Middle frontal gyrus (tissue), 1 donor: ENCODE measurements around the gene TPST2.
A peak's percentile ranks its signal among the peaks of the same experiment; 100 is the strongest.
"Not testable (repeated sequence)": the region's sequence is repeated elsewhere in the genome, so short reads cannot be mapped to it uniquely, and the experiment has no call there.

Source experiments
- DNase-seq: peaks from one replicate; pipeline ENCODE4 v3.0.0-alpha.2; 2015; ENCODE audit warnings: low spot score; ENCODE audit errors: extremely low spot score

Gene TPST2

DNA sequence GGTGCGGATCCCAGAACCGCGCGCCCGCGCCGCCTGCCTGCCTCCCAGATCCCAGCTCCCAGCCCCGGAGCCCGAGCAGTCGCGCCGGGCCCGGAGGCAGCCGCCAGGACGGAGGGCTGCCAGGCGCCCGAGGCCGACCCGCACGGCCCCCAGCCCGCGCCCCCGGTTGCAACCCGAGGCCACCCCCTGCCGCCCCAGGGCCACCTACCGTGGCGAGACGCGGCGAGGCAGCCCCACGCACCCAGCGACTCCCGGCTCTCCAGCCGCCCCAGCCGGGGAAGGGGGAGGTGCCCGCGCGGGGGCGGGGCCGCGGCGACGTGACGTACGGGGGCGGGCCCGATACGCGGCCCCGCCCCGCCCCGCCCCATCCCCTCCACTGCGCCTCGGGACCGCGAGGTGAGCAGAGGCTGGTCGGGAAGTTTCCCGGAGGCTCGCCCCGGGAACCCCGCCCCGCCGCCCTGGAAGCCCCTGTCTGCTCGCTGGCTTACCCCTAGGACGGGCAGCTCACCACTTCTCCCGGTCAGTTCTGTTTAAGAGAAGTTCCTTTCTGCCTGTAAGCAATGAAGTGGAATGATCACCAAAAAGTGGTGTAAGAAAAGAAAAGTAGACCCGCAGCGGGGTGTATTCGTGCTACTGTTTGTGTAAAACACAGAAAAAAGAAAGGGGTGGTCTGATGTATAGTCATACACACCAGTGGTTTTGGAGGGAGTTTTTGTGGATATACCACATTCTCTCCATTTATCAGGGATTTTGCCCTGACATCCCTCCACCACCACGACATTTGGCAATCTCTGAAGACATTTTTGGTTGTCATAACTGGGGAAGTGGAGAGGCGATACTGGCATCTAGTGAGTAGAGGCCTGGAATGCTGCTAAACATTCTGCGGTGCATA, at the start of gene TPST2:
TSS of gene TPST2 (minus strand) at position 288 of the 892 bp plus-strand sequence. CDS start 48,502 bp downstream, outside the sequence.
- DNase-seq: peak; percentile 71

GRCh38 chr22:26636296-26636695, 46.4 kb upstream of the TPST2 start:
- DNase-seq: no peak

DNA sequence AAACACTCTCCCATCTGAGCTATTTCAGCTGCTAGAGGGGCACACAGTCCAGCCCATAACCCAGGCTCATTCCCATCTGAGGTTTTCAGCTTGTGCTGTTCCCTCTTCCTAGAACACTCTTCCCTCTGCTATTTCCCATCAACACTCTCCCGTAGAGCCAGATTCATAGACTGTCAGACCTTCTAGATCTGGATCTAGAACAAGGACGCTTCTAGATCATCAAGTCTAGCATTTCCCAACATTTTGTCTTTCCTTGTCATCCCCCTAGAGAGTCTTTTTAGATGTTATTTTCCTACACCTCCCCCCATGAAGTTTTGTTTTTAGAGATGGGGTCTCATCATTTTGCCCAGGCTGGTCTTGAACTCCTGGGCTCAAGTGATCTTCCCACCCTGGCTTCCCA, 45.2 kb upstream of the TPST2 start:
- DNase-seq: no peak

GRCh38 chr22:26634189-26634588, 44.3 kb upstream of the TPST2 start:
- DNase-seq: no peak

GRCh38 chr22:26632422-26633155, 42.7 kb upstream of the TPST2 start:
- DNase-seq: no peak

GRCh38 chr22:26631282-26631681, 41.4 kb upstream of the TPST2 start:
- DNase-seq: no peak

GRCh38 chr22:26629988-26630761, 40.2 kb upstream of the TPST2 start:
- DNase-seq: no peak

DNA sequence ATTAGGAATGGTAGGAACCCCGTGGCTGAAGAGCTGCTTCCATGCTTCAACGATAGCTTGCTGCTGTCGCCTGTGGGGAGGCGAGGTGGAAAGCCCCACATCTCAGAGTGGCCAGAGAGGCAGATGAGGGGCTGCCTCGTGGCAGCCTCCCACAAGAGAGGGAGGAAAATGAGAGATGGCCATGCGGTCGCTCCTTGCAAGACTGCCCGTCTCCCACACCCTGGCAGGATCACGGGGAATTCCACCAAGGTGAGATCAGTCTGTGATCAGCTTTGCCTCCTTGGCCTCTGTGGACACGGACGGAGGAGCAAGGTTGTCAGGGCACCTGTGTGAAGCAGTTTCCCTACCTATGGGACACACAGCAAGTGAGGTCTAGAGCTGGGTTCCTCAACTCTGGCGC, 34.9 kb upstream of the TPST2 start:
- no peak for DNase-seq

DNA sequence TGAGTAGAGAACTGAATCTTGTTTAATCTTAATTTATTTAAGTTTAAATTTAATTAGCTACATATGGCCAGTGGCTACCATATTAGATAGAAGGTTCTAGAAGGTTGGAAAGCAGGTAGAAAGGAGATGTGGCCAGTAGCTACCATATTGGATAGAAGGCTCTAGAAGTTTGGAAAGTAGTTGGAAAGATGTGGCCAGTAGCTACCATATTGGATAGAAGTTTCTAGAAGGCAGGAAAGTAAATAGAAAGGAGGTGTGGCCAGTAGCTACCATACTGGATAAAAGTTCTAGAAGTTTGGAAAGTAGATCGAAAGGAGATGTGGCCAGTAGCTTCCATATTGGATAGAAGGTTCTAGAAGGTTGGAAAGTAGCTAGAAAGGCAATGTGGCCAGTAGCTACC, 34.1 kb upstream of the TPST2 start:
- no peak for DNase-seq

DNA sequence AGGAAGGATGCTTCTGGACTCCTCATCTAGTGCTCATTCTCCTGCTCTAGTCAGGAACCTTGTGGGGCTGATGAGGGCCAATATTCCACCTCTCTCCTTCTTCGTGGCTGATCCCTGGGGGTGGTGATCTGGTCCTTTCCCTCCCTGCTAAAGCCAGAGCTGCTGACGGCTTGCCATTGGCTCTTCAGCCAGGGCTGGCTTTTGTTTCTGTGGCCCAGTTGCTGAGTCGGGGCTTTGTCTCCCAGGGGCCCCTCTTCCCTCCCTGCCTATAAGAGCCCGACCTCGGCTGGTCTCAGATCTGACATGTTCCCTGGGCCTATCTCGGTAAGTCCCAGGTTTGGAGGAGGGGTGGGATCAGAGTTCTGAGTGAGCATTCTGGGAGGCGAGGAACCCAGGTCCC, 31.7 kb upstream of the TPST2 start, which contains the start of gene CRYBA4:
TSS of gene CRYBA4 (plus strand) at position 301 of the 400 bp plus-strand sequence. CDS start 634 bp downstream, outside the sequence.
- DNase-seq: no peak

DNA sequence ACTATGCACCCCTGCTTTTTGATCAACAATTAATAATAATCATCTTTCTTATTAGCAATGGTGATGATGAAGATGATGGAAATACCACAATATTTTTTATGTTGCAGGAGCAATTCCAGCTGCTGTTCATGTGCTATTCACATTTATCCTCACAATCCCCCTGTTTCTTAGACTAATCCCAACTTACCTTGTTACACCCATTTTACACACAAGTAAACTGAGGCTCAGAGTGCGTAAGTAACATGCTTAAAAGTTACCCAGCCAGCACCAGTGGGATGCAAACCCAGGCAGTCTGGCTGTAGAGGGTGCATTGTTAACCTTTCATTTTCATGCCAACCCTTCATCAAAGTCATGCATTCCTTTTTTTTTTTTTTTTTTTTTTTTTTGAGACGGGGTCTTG, 30.3 kb upstream of the TPST2 start:
- no peak for DNase-seq

DNA sequence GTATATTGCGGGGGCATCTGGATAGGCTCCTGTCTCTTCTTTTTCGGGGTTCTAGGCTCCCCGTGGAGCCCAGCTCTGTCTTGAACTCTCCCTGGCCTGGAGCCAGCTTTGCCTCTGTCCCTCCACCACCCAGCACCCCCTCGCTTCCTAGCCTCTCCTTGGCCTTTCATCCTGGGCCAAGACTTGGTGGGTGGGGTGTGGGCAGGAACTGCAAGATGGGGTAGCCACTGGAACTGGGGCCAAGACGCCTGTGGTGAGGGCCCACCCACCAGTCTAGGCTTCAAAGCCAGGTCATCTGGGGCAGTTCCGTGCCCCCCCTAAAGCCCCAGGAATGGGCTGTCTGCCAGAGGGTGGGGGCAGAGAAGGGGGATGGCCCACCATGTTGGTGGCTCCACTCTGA, 29.6 kb upstream of the TPST2 start:
- DNase-seq: no peak

- no peak for DNase-seq
Observed at GRCh38 chr22:26618455-26618854, 28.5 kb upstream of the TPST2 start.

- no peak for DNase-seq
Observed at GRCh38 chr22:26617271-26618199, 27.6 kb upstream of the TPST2 start, which contains the start of gene CRYBB1. CRYBB1 (minus strand) TSS chr22:26618027; CDS start chr22:26616319, 1,708 bp downstream.

DNA sequence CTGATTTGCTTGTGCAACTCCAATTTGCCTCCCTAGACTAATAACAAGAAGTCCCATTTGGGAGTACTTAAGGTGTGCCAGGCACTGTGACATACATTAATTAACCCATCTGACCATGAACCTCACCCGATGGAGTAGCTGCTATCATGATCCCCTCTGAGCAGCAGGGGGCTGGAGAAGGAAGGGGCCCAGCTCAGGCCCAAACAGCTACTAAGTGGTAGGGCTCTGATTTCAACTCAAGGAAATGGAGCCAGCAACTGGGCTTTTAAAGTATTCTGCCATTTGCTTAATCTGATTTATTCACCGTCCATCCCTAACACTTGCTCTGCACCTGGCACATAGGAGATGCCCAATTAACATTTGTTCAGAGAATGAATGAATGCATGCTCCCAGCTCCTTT, 26.7 kb upstream of the TPST2 start:
- no peak for DNase-seq

DNA sequence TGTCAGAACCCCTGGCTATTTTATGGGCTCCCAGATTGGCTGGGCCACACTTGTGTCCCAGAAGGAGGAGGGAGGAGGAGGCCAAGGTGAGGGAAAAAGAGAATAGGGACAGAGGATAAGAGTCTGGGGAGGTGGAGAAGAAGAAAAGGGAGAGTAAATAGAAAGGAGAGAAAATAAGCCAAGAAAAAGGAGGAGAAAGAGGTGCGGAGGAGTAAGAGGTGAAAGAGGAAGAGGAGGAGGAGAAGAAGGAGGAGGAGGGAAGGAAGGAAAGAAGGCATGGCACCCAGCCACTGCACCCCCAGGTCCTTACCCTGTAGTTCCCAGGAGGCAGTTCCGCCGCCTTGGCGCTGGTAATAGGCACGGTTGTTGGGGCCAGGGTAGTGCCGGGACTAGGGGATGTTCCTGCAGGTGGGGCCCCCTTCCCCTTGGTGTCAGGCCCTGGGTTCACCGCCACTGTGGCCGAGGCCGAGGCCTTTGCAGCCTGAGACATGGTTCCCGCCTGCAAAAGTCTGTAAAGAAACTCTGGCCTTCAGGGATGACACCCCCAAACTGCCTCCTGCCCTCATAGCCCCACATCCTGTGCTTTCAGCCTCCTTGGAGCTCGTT, 26.0 kb upstream of the TPST2 start:
- no peak for DNase-seq

DNA sequence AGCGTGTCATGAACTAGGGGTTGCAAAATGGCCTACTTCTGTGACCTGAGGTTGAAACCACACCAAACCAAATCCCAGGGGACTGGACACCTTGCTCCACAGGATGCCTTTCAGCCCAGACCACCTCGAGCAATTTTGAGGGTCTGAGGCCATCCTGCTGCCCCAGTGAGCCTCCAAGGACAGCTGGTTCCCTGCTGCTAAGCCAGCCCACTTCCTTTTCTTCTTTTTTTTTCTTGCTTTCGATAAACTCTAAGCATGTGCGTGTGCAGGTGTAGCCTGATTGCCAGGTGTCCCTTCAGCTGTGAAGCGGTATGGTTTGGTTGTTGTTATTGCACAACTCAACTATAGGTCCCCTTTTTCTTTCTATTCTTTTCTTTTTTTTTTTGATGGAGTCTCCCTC, 25.2 kb upstream of the TPST2 start:
- no peak for DNase-seq

DNA sequence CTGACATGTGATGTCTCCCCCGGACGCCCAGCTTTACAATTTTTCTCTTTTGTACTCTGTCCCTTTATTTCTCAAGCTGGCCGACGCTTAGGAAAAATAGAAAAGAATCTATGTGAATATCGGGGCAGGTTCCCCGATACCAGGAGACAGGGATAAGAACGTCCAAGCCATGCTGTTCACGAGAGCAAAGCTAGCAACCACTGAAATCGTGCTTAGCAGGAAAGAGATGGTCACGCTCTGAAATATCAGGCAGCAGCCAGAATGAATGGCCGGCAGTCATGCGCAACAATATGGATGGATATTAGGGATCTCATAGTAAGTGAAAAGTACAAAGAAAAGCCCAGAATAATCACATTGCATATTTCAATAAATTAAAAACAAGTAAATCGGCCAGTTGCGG, 24.4 kb upstream of the TPST2 start:
- DNase-seq: no peak

DNA sequence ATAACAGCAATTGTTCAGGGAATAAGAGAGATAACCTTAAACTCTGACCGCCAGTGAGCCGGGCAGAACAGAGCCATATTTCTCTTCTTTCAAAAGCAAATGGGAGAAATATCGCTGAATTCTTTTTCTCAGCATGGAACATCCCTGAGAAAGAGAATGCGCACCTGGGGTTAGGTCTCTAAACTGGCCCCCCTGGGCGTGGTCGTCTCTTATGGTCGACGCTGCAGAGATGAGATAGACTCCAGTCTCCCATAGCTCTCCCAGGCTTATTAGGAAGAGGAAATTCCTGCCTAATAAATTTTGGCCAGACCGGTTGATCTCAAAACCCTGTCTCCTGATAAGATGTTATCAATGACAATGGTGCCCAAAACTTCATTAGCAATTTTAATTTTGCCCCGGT, 23.8 kb upstream of the TPST2 start:
- not testable (repeated sequence) for DNase-seq

GRCh38 chr22:26612652-26613051, 22.7 kb upstream of the TPST2 start:
- DNase-seq: no peak
